K562 (cell line): ENCODE data around the gene PLXNB1. TPM values are rescaled to one million over a fixed set of nuclear protein-coding genes. Genes with fewer than 3 reads are reported as not detected.
A peak's percentile ranks its signal among the peaks of the same experiment; 100 is the strongest.

Source experiments
- ATAC-seq: fragments of 200-7000 bp; cut with Tn5 transposase; 3 replicates; pipeline ENCODE4 v1.9.1; 2020; ENCODE audit warnings: moderate library complexity
- BruUV-seq: library from RNA; stranded (reverse); fragments of 400-500 nt; replicated peaks from 2 replicates; lab custom pipeline; 2021; lab: Mats Ljungman, UMichigan
- CTCF ChIA-PET: fragments of 300-600 bp; formaldehyde crosslinking; extraction: SDS; loops from one replicate; lab custom pipeline; 2021; ENCODE audit warnings: low intra/inter-chr PET ratio; lab: Yijun Ruan, JAX
- POLR2A ChIA-PET: fragments of 300-600, 350-650 bp; sonication (Branson Sonifier 250); formaldehyde crosslinking; extraction: SDS; loops from one replicate; lab custom pipeline; 2021; ENCODE audit warnings: antibody characterized with exemption, inconsistent platforms; lab: Yijun Ruan, JAX
- DNase-seq, 4 experiments: peaks; one replicate each; pipeline versions ENCODE4 v3.0.0 to v3.0.0-alpha.2; 2011 to 2018; ENCODE audit warnings: low spot score in 3 of 4, mixed read lengths in 3 of 4; ENCODE audit errors: extremely low read depth in 1 of 4
- FAIRE-seq: peaks from 2 replicates; lab custom pipeline; 2011; peaks lifted over from hg19 to GRCh38; lab: Jason Lieb, UNC
- H2AFZ ChIP-seq: 2 replicates; pipeline ENCODE4 v1.6.0; 2011; ENCODE audit warnings: low read depth, low read length, control low read depth, inconsistent platforms
- H3K27ac ChIP-seq: fragments of 200-600 bp; 3 replicates; pipeline ENCODE4 v1.8.0; 2011; ENCODE audit warnings: low read depth, mild to moderate bottlenecking, control low read depth, inconsistent platforms, low read length, moderate library complexity, mixed read lengths; ENCODE audit errors: extremely low read depth
- H3K27me3 ChIP-seq, 2 experiments: fragments of 300-600 bp in 1 of 2; 2 replicates in 1 of 2; 3 replicates in 1 of 2; pipeline versions ENCODE4 v1.6.0 to v1.8.0; 2011; ENCODE audit warnings: inconsistent platforms in 2 of 2, low read length in 2 of 2, mild to moderate bottlenecking in 1 of 2, mixed read lengths in 1 of 2, moderate library complexity in 1 of 2; ENCODE audit not compliant: control insufficient read depth in 2 of 2, insufficient read depth in 2 of 2
- H3K36me3 ChIP-seq: fragments of 300-600 bp; 3 replicates; pipeline ENCODE4 v1.8.0; 2011; ENCODE audit warnings: mild to moderate bottlenecking, low read length, inconsistent platforms; ENCODE audit not compliant: control insufficient read depth, insufficient read depth
- H3K4me1 ChIP-seq, 2 experiments: fragments of 200-600 bp in 1 of 2; replicated peaks in 1 of 2; 2 replicates in 1 of 2; 3 replicates in 1 of 2; pipeline versions ENCODE4 v1.5.1 to v1.8.0; 2011; ENCODE audit warnings: inconsistent platforms in 2 of 2, low read length in 2 of 2, mild to moderate bottlenecking in 1 of 2, mixed read lengths in 1 of 2, moderate library complexity in 1 of 2; ENCODE audit not compliant: control insufficient read depth in 2 of 2, insufficient read depth in 2 of 2
- H3K4me2 ChIP-seq: 2 replicates; pipeline ENCODE4 v1.6.1; 2011; ENCODE audit warnings: low read length, control low read depth, inconsistent platforms, mixed read lengths; ENCODE audit not compliant: insufficient read depth
- H3K4me3 ChIP-seq: fragments of 200-600 bp; sonication (generic), shearing (Covaris generic); 2 replicates; pipeline ENCODE4 v1.5.1; 2016; ENCODE audit warnings: control low read depth, inconsistent platforms
- H3K79me2 ChIP-seq: fragments of 200-600 bp; 3 replicates; pipeline ENCODE4 v1.8.0; 2011; ENCODE audit warnings: low read length, inconsistent platforms; ENCODE audit not compliant: control insufficient read depth, insufficient read depth
- H3K9ac ChIP-seq, 2 experiments: 2 replicates each; pipeline versions ENCODE4 v1.6.0 to v1.6.1; 2011; ENCODE audit warnings: low read depth in 2 of 2, low read length in 2 of 2, control low read depth in 1 of 2, inconsistent platforms in 1 of 2, mild to moderate bottlenecking in 1 of 2, mixed read lengths in 1 of 2; ENCODE audit not compliant: insufficient read depth in 1 of 2
- H3K9me1 ChIP-seq: one replicate; pipeline ENCODE4 v1.6.0; 2011; ENCODE audit warnings: inconsistent platforms, mild to moderate bottlenecking, low read length, moderate library complexity; ENCODE audit not compliant: control insufficient read depth, insufficient read depth
- H3K9me3 ChIP-seq: replicated peaks from 2 replicates; pipeline ENCODE4 v1.5.1; 2011; ENCODE audit warnings: low read depth, low read length, inconsistent platforms; ENCODE audit not compliant: control insufficient read depth, insufficient read depth
- H4K20me1 ChIP-seq: replicated peaks from 2 replicates; pipeline ENCODE4 v1.6.1; 2011; ENCODE audit warnings: low read length, inconsistent platforms, mixed read lengths; ENCODE audit not compliant: control insufficient read depth, insufficient read depth
- BACH1 ChIP-seq: fragments of 200-800 bp; sonication (Bioruptor generic); IDR thresholded peaks from 2 replicates; pipeline ENCODE4 v1.6.1; 2016; ENCODE audit warnings: missing genetic modification characterization, missing compliant biosample characterization
- C11orf30 ChIP-seq: fragments of 450-650 bp; IDR thresholded peaks from 2 replicates; pipeline ENCODE4 v1.6.1; 2016; ENCODE audit warnings: low read depth, mild to moderate bottlenecking
- CEBPB ChIP-seq: fragments of 450-650 bp; IDR thresholded peaks from 2 replicates; pipeline ENCODE4 v1.6.1; 2016; ENCODE audit warnings: missing genetic modification characterization, missing compliant biosample characterization
- CHD1 ChIP-seq: fragments of 200-600 bp; sonication (generic); IDR thresholded peaks from one replicate; pipeline ENCODE4 v1.6.1; 2012; ENCODE audit warnings: mild to moderate bottlenecking, moderate library complexity, low read length, inconsistent platforms
- ESRRB ChIP-seq: fragments of 250-450 bp; sonication (Bioruptor Pico); IDR thresholded peaks from 2 replicates; pipeline ENCODE4 v1.5.0; 2020; ENCODE audit warnings: mild to moderate bottlenecking, moderate library complexity, borderline replicate concordance
- FOXP1 ChIP-seq: sonication (generic); formaldehyde crosslinking; IDR thresholded peaks from 2 replicates; pipeline ENCODE4 v1.8.0; 2022; ENCODE audit warnings: mild to moderate bottlenecking, missing genetic modification reagents
- POLR2AphosphoS2 ChIP-seq: IDR thresholded peaks from 2 replicates; pipeline ENCODE4 v1.6.1; 2012; ENCODE audit warnings: low read length, improper control_type of control experiment
- SIX5 ChIP-seq, 2 experiments: IDR thresholded peaks; 2 replicates each; pipeline ENCODE4 v1.6.1; 2011; ENCODE audit warnings: low read length in 2 of 2, borderline replicate concordance in 1 of 2, low read depth in 1 of 2, mild to moderate bottlenecking in 1 of 2, moderate library complexity in 1 of 2; ENCODE audit not compliant: insufficient read depth in 1 of 2
- TEAD1 ChIP-seq, 2 experiments: fragments of 450-650 bp in 1 of 2; sonication (generic) in 1 of 2; formaldehyde crosslinking; IDR thresholded peaks; 2 replicates each; pipeline versions ENCODE4 v1.4.0 to v1.8.0; 2020 to 2022; ENCODE audit warnings: mild to moderate bottlenecking in 2 of 2, missing genetic modification reagents in 1 of 2
- ZC3H11A ChIP-seq: IDR thresholded peaks from 2 replicates; pipeline ENCODE4 v1.6.1; 2012; ENCODE audit warnings: low read depth, low read length, improper control_type of control experiment
- ZFP91 ChIP-seq: sonication (generic); formaldehyde crosslinking; IDR thresholded peaks from 2 replicates; pipeline ENCODE4 v1.8.0; 2022; ENCODE audit warnings: mild to moderate bottlenecking, missing genetic modification reagents
- ZNF444 ChIP-seq: fragments of 250-450 bp; sonication (Bioruptor Pico); IDR thresholded peaks from 2 replicates; pipeline ENCODE4 v1.4.0; 2020; ENCODE audit warnings: mild to moderate bottlenecking, moderate library complexity
- ZNF76 ChIP-seq: fragments of 250-450 bp; sonication (Bioruptor Pico); IDR thresholded peaks from 2 replicates; pipeline ENCODE4 v1.4.0; 2020; ENCODE audit warnings: mild to moderate bottlenecking, moderate library complexity, borderline replicate concordance
- WGBS: fragments of 100-300 bp; shearing (Covaris generic); methylation state at CpG from one replicate; pipeline ENCODE4 v1.1.6; 2016; ENCODE audit warnings: low coverage, mixed read lengths; ENCODE audit not compliant: insufficient coverage; ENCODE audit errors: missing lambda C conversion rate; 5-methylcytosine and 5-hydroxymethylcytosine counted together
- in situ Hi-C: fragments of 300-500 bp; cut with MboI; formaldehyde crosslinking; loops from 4 replicates; pipeline ENCODE4 v1.15.0; 2018; ENCODE audit warnings: inconsistent platforms, mixed read lengths
- intact Hi-C: fragments of 100-400 bp; cut with micrococcal nuclease; formaldehyde crosslinking; loops from 2 replicates; pipeline ENCODE4 v1.14.2; 2022
- polyA plus RNA-seq, 8 experiments: library from polyadenylated mRNA; depleted of rRNA in 4 of 8; stranded (reverse) in 5 of 8; unstranded in 3 of 8; fragments of >200 nt; fragmentation: Nextera tagmentation in 2 of 8; fragmentation: Illumina TruSeq in 1 of 8; extraction: Ambion mirVana in 2 of 8; extraction: Trizol in 1 of 8; gene quantifications; 2 replicates each; pipeline versions ENCODE4 v1.2.1 to v1.2.3, GENCODE V29; 2011 to 2014; ENCODE audit warnings: inconsistent platforms in 1 of 8, missing spikeins in 1 of 8
- total RNA-seq, 7 experiments: library from RNA; depleted of rRNA in 6 of 7; stranded (reverse); fragments of >200 nt in 6 of 7; fragmentation: Illumina TruSeq in 2 of 7; extraction: Trizol in 2 of 7; gene quantifications; 2 replicates each; pipeline versions ENCODE4 v1.2.1 to v1.2.3, GENCODE V29; 2011 to 2021; ENCODE audit warnings: low replicate concordance in 1 of 7

Gene PLXNB1
- total and polyA plus RNA-seq, 9 of the 15 experiments (the other 6 are each of a cell fraction or from before 2014, with no cell fraction given), result 0.17 to 17.4 (median 6.0) TPM

- TF ChIP-seq CEBPB, result no peak
- no peak for TF ChIP-seq SIX5 (IDR thresholded peaks at IDR 0.05; ENCODE audit: borderline replicate concordance in 1 of 2, insufficient read depth in 1 of 2, low read depth in 1 of 2, low read length in 2 of 2)
- no peak for TF ChIP-seq ZC3H11A
- peak; percentile 38; the same call in 1 of the 2 replicates for TF ChIP-seq C11orf30
- no peak for TF ChIP-seq ESRRB
- TF ChIP-seq, all 486 proteins: peak for 2
Measured at GRCh38 chr3:48372862-48373435, 56.9 kb downstream of the PLXNB1 start (continued).

GRCh38 chr3:48372377-48372770 lies 57.5 kb downstream of the PLXNB1 start:
- Histone ChIP-seq H3K27me3 (no peaks in the 10 kb centered on the region), H3K9me1 (no peaks in the 10 kb centered on the region), H3K4me1 (peaks cover 0 to under 1% of the 10 kb centered on the region in 2 experiments; a peak in 2 of 5 replicates), H3K79me2 (no peaks in the 10 kb centered on the region), H2AFZ (no peak overlapping the region), H3K9ac (no peak overlapping the region), H4K20me1 (no peaks in the 10 kb centered on the region), H3K27ac (no peak overlapping the region), H3K4me2 (no peak overlapping the region), H3K9me3 (no peaks in the 10 kb centered on the region), H3K36me3 (no peaks in the 10 kb centered on the region), H3K4me3 (no peak overlapping the region)
- TF ChIP-seq POLR2AphosphoS2 (no peak), FOXP1 (CRISPR knock-in tag) (no peak), ZNF76 (CRISPR knock-in tag) (no peak), BACH1 (tag) (no peak), ZFP91 (CRISPR knock-in tag) (no peak), ZNF444 (CRISPR knock-in tag) (no peak), CHD1 (no peak), TEAD1 (CRISPR knock-in tag; IDR thresholded peaks at IDR 0.05) (no peak)
- 32% methylated on average over 5 of the region's 7 CpGs for WGBS
- CTCF ChIA-PET, result no interaction called here
- FAIRE-seq (no peak), ATAC-seq (no peak), DNase-seq (no peak)
- no TSS peak for BruUV-seq
- POLR2A ChIA-PET, result interaction anchor here (1.6 kb wide), 1 partner anchor 10 kb away, joined by 4 read pairs; no protein-coding TSS in a partner anchor
- intact Hi-C loops (no loop called here), in situ Hi-C loops (no loop called here)
